Stimulated activated naive CD8-positive, alpha-beta T cell treated with anti-CD3 and anti-CD28 coated beads, Interleukin-15, Interleukin-2, amounts not matched to agents 100 ng/mL and 50 ng/mL, for 24 hours (primary cell): ENCODE data around the gene TMEM131L.

ENCODE experiments used
- H3K27ac Mint-ChIP-seq: one replicate; pipeline ENCODE4 v1.8.0; 2021; ENCODE audit warnings: mild to moderate bottlenecking, mixed read lengths
- H3K27me3 Mint-ChIP-seq: one replicate; pipeline ENCODE4 v1.8.0; 2021; ENCODE audit warnings: mixed read lengths
- H3K36me3 Mint-ChIP-seq: one replicate; pipeline ENCODE4 v1.8.0; 2021; ENCODE audit warnings: low read depth, mixed read lengths
- H3K4me1 Mint-ChIP-seq: one replicate; pipeline ENCODE4 v1.8.0; 2021; ENCODE audit warnings: low read depth, mixed read lengths
- H3K4me3 Mint-ChIP-seq: one replicate; pipeline ENCODE4 v1.8.0; 2021; ENCODE audit warnings: mild to moderate bottlenecking, mixed read lengths
- H3K9me3 Mint-ChIP-seq: one replicate; pipeline ENCODE4 v1.8.0; 2021; ENCODE audit warnings: mixed read lengths

The TMEM131L gene

DNA sequence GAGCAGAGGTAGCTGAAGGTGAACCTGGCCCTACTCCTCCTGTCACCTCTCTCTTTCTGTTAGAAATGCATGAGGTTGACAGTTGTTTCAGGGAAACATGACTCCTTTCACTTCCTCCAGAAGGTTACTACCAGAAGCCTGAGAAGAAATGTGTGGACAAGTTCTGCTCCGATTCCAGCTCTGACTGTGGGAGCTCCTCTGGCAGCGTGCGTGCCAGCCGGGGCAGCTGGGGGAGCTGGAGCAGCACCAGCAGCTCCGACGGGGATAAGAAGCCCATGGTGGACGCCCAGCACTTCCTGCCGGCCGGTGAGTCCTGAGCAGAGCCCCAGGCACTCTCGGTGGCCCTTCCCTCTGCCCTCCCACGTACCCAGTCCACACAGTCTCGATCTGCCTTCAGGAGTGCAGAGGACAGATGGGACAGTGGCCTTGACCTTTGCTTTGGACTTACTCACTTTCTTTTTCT lies 156.6 kb downstream of the TMEM131L start:
- H3K9me3 Mint-ChIP-seq = no peaks in the 10 kb centered on the region
- H3K36me3 Mint-ChIP-seq = peaks cover 76% of the 10 kb centered on the region
- peaks cover 4% of the 10 kb centered on the region for H3K4me1 Mint-ChIP-seq
- no peaks in the 10 kb centered on the region for H3K27me3 Mint-ChIP-seq
- no peak overlapping the region for H3K4me3 Mint-ChIP-seq
- peak overlapping the region; percentile 54 for H3K27ac Mint-ChIP-seq

DNA sequence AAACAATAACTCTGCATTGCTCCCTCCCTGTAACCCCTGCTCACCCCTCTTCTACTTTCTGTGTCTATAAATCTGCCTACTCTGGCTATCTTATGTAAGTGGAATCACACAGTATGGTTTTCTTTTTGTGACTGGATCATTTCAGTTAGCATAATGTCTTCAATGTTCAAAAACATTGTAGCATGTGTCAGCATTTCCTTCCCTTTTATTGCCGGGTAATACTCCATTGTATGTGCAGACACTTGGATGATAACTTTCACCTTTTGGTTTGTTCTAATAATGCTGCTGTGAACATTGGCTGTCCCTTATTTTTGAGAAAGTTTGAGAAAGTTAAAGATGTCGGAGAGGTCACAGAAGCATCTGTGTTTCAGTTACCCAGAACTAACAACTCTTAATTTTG lies 157.3 kb downstream of the TMEM131L start:
- Mint-ChIP-seq H3K4me1 (peaks cover 4% of the 10 kb centered on the region), H3K4me3 (no peak overlapping the region), H3K27ac (peak overlapping the region; percentile 37), H3K9me3 (no peaks in the 10 kb centered on the region), H3K36me3 (peaks cover 77% of the 10 kb centered on the region), H3K27me3 (no peaks in the 10 kb centered on the region)

DNA sequence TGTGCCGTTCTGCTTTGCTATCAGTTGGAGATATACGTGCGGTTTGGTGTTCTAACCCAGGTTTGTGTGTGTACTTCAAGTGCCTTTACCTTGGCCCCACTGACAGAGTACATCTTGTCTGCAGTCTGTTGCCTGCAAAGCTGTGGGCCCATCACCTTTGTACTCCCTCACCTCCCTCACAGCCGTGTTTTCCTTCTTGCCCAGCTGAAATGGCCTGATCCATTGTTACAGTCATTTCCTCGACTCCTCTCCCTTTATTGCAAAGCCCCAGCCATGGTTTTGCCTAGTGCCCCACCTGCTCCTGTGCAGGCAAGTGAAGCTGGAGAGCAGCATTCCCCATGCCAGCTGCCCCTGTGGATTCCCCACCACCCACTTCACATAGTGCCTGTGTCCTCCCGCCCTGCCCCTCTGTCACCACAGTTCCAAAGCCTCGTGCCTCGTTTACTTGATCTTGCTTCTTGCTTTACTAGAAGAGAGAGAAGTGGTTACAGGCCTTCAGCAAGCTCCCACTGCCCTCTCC lies 162.7 kb downstream of the TMEM131L start:
- Mint-ChIP-seq H3K27me3 (no peaks in the 10 kb centered on the region), H3K27ac (no peak overlapping the region), H3K4me3 (no peak overlapping the region), H3K4me1 (no peaks in the 10 kb centered on the region), H3K9me3 (no peaks in the 10 kb centered on the region), H3K36me3 (peaks cover 73% of the 10 kb centered on the region)

DNA sequence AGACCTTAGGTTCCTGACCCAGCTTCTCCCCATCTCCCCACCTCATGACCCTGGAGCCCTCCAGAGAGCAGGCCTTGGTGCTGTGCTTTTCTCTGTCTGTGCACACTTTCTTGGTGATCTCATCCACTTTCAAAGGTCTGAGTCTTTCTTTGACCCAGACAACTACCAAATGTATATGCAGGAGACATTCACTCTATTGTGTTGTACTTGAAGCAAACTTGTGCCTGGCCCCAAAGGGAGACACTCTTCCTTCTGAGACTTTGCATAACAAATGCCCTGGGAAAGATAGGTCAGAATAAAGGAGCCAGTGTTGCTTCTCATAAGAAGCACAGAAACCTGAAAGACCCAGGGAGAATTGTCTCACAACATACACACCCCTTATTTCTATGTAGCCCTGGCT lies 163.6 kb downstream of the TMEM131L start:
- Mint-ChIP-seq H3K36me3 (peaks cover 75% of the 10 kb centered on the region), H3K9me3 (no peaks in the 10 kb centered on the region), H3K27me3 (no peaks in the 10 kb centered on the region), H3K4me3 (no peak overlapping the region), H3K27ac (no peak overlapping the region), H3K4me1 (no peaks in the 10 kb centered on the region)

DNA sequence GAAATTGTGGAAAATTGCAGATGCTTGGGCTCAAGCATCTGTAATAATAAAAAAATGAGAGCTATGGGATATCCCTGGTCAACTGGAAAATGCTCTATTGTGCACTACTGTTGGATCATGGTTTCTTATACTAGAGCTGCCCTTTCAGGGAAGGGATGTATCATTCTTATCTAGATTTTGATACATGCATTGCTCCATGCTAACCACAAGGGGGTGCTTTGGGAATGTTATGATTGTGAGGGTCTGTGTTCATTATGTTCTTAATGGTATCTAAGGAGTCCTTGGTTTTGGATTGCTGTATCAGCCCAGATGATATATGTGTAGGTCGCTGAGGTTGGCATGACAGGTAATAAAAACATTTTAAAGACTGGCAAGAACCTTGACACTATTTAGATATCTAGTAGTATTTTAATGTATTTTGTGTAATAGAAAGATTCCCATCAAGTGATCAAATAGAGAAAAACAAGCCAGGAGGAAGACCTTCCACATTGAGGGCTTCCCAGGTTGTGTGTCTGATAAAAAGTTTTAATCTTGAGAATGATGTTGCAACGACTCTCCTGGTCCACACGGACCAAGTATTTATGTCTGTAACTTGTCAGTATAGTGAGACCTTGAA lies 168.7 kb downstream of the TMEM131L start:
- H3K9me3 Mint-ChIP-seq = no peaks in the 10 kb centered on the region
- H3K4me1 Mint-ChIP-seq = no peaks in the 10 kb centered on the region
- H3K36me3 Mint-ChIP-seq = peaks cover 65% of the 10 kb centered on the region
- no peak overlapping the region for H3K4me3 Mint-ChIP-seq
- H3K27me3 Mint-ChIP-seq = no peaks in the 10 kb centered on the region
- H3K27ac Mint-ChIP-seq = no peak overlapping the region

DNA sequence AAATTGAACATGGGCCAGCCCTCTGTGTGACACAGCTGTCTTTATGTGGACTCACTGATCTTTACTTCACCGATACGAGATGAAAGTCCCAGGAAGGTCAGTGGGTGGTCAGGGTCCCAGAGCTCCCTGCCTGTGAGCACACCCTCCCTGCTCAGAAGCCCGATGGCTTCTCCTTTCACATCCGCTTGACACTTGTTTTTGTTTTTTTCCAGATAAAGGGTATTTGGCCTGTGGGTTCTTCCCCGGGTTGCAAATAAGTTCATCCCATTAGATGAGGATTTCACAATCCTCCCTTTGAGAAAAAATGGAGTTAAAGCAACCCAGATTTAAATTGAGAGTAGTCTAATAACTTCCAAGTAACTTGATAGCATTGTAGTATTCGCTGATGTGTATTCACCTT lies 169.7 kb downstream of the TMEM131L start:
- H3K27ac Mint-ChIP-seq = peak overlapping the region; percentile 49
- H3K36me3 Mint-ChIP-seq = peaks cover 55% of the 10 kb centered on the region
- no peak overlapping the region for H3K4me3 Mint-ChIP-seq
- H3K27me3 Mint-ChIP-seq = no peaks in the 10 kb centered on the region
- peaks cover under 1% of the 10 kb centered on the region for H3K4me1 Mint-ChIP-seq
- no peaks in the 10 kb centered on the region for H3K9me3 Mint-ChIP-seq

DNA sequence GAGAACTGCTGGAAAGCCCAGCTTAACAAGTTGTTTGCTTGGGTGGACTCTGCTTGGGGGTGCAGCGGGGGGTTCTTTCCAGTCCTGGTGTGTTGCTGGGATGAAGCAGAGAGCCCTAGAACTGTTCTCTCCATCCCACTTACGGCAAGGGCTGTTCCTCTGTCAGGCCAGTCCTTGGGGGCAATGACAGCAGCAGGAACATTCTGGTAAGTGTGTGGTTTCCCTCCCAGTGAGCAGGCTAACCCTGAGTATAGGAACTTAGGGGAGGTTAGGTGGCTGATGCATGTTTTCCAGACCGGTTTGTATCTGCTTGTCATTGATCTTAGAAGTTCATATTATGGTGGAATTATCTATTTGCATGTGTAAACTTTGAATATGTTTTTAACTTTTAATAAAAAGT lies 171.0 kb downstream of the TMEM131L start:
- Mint-ChIP-seq H3K27me3 (no peaks in the 10 kb centered on the region), H3K4me3 (no peak overlapping the region), H3K27ac (no peak overlapping the region), H3K9me3 (no peaks in the 10 kb centered on the region), H3K36me3 (peaks cover 50% of the 10 kb centered on the region), H3K4me1 (peaks cover 8% of the 10 kb centered on the region)

DNA sequence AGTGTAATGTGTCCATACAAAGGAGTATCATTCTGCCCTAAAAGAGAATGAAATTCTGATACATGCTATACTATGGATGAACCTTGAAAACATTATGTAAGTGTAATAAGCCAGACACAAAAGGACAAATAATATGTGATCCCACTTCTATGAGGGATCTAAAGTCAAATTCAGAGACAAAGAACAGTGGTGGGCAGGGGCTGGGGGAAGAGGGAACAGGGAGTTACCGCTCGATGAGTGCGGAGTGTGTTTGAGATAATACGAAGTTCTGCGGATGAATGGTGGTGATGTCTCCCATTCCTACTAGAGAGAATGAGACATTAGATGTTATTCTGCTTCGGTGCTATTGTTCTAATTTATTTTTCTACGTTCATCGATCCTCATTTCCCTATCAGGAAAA lies 171.9 kb downstream of the TMEM131L start:
- H3K9me3 Mint-ChIP-seq = no peaks in the 10 kb centered on the region
- H3K36me3 Mint-ChIP-seq = peaks cover 42% of the 10 kb centered on the region
- H3K4me1 Mint-ChIP-seq = peaks cover 10% of the 10 kb centered on the region
- no peaks in the 10 kb centered on the region for H3K27me3 Mint-ChIP-seq
- H3K4me3 Mint-ChIP-seq = no peak overlapping the region
- no peak overlapping the region for H3K27ac Mint-ChIP-seq

DNA sequence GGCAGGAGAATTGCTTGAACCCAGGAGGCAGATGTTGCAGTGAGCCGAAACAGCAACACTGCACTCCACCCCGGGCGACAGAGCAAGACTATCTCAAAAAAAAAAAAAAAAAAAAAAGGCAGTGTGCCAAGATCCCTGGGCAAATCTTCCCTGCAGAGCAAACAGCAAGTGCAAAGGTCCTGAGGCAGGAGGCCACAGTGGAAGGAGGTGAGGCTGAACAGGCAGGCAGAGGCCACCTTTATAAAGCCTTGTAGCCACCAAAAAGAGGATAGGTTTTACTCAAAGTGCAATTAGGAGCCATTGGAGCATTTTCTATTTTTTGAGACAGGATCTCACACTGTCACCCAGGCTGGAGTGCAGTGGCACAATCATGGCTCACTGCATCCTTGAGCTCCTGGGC lies 172.8 kb downstream of the TMEM131L start:
- Mint-ChIP-seq H3K4me3 (no peak overlapping the region), H3K27ac (no peak overlapping the region), H3K4me1 (peaks cover 15% of the 10 kb centered on the region), H3K36me3 (peaks cover 38% of the 10 kb centered on the region), H3K9me3 (no peaks in the 10 kb centered on the region), H3K27me3 (no peaks in the 10 kb centered on the region)

DNA sequence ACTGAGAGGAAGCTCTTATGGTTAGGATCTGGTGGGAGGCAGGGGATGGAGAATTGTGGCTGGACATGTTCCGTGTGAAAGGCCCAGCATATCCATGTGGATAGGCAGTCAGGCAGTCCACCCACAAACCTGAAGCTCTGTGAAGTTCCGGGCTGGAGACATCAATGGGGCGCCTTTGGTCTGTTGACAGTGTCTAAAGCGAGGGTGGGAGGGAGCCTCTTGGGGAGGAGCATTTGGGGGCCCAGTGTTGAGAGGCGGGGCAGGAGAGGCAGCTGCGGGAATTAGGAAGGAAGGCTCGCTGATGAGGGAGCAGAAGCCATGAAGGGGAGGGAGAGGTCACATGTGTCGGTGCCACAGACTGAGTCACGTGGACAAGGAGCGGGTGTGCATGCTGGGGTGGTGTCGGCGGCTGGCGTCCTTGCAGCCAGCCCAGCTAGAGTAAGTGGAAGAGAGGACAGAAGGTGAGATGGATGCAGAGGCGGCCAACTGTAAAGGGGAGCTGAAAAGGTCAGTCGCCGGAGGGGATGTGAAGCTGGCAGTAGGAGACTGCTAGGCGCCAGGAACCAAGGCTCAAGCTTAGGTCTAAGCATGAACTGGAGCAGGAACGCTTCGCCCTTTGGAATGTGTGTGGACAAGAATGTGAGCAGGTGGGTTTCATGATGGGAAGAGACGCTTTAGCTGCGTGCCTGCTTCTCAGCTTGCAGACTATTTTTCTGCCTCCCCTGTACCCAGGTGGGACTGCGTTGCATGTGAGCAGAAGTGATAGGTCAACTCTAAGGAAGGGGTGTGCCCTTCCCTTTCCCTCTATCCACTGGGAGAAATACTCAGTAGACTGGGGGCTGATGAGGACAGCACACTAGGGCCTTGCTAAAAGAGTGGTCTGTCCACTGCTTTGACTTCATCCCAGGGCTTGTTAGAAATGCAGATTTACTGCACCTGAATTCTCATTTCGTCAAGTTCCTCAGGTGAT lies 174.0 kb downstream of the TMEM131L start:
- peaks cover 28% of the 10 kb centered on the region for H3K36me3 Mint-ChIP-seq
- H3K9me3 Mint-ChIP-seq = peaks cover under 1% of the 10 kb centered on the region
- no peak overlapping the region for H3K4me3 Mint-ChIP-seq
- no peaks in the 10 kb centered on the region for H3K27me3 Mint-ChIP-seq
- H3K4me1 Mint-ChIP-seq = peaks cover 15% of the 10 kb centered on the region
- H3K27ac Mint-ChIP-seq = no peak overlapping the region

DNA sequence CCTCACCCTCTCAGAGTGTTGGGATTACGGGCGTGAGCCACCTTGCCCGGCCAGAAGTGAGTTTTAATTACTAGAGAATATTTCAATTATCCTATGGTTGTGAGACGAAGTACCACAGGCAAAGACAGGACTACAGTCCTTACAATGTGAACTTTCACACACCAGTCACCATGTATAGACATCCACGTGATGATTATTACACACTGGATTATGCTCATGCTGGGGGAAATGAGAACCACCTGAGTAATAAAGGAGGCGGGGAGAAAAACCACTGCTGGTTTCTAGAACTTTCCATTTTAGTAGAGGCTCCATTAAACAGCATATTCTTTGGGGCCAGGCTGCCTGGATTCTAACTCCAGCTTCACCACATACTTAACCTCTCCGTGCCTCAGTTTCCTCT lies 175.4 kb downstream of the TMEM131L start:
- Mint-ChIP-seq H3K27ac (no peak overlapping the region), H3K36me3 (peaks cover 14% of the 10 kb centered on the region), H3K9me3 (peaks cover 4% of the 10 kb centered on the region), H3K4me1 (peaks cover 15% of the 10 kb centered on the region), H3K27me3 (no peaks in the 10 kb centered on the region), H3K4me3 (no peak overlapping the region)

DNA sequence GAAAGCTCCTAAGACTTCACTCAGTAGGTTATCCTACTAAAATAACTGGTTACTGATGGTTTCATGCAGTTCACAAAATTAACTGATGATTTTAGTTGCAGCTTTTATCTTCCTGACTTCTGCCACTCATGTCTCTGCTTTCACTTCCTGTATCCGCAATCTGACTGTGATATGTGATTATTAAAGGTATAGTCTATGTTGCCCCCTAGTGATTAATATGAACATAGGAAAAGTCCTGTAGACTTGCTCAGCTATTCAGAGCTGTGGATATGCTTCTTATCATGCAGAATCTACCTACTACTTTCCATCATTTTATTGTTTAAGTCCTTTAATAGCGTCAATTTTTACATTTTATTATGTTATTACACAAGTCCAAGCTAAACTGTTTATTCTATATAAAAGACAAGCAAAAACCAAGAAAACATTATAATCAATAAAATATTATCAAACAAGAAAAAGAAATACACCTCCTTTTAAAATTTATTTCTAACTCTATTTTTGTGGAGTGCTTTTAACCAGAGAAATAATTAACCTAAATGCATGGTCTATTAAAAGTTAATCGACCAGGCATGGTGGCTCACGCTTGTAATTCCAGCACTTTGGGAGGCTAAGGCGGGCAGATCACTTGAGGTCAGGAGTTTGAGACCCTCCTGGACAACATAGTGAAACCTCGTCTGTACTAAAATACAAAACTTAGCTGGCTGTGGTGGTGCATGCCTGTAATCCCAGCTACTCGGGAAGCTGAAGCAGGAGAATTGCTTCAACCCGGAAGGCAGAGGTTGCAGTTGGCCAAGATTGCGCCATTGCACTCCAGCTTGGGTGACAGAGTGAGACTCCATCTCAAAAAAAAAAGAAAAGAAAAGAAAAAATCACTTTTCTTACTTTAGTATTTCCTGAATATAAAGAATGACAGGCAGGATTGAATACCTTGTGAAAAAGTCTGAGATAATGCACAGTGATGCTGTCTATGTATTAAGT lies 177.5 kb downstream of the TMEM131L start:
- no peak overlapping the region for H3K27ac Mint-ChIP-seq
- H3K4me3 Mint-ChIP-seq = no peak overlapping the region
- H3K27me3 Mint-ChIP-seq = no peaks in the 10 kb centered on the region
- H3K4me1 Mint-ChIP-seq = peaks cover 20% of the 10 kb centered on the region
- no peaks in the 10 kb centered on the region for H3K36me3 Mint-ChIP-seq
- H3K9me3 Mint-ChIP-seq = peaks cover 4% of the 10 kb centered on the region

DNA sequence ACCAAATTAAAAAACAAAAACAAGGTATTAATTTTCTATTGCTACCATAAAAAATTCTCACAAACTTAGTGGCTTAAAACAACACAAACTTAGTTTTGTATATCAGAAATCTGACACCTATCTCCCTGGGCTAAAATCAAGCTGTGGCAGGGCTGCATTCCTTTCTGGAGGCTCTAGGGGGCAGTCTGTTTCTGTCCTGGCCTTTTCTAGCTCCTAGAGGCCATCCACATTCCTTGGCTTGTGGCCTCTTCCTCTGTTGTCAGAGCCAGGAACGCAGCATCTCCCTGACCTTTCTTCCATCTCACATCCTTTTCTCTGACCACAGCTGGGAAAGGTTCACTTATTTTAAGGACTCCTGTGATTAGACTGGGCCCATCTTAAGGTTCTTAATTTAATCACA lies 179.0 kb downstream of the TMEM131L start:
- Mint-ChIP-seq H3K4me3 (no peak overlapping the region), H3K27me3 (no peaks in the 10 kb centered on the region), H3K27ac (no peak overlapping the region), H3K36me3 (no peaks in the 10 kb centered on the region), H3K9me3 (peaks cover 4% of the 10 kb centered on the region), H3K4me1 (peaks cover 24% of the 10 kb centered on the region)

DNA sequence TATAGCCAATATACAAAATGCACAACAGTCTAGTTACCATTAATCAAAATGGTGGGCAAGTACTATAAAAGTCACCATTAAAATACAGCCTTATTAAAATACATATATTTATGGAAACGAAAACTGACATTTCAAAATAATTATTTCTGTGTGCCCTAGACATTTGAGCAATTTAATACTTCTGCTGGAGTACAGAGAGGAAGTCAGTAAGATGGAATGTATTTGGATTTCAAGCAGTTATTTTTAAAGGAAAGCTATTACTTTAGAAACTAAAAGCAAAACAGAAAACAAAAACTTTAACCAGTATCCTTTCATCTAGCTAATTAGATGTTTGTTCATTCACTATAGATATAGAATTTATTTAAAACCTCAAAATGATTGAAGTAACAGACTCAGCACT lies 180.1 kb downstream of the TMEM131L start:
- Mint-ChIP-seq H3K4me1 (peaks cover 31% of the 10 kb centered on the region), H3K9me3 (peaks cover 4% of the 10 kb centered on the region), H3K36me3 (no peaks in the 10 kb centered on the region), H3K4me3 (no peak overlapping the region), H3K27ac (no peak overlapping the region), H3K27me3 (no peaks in the 10 kb centered on the region)
